Measurements from ENCODE around the gene TNNT1. TPM values are rescaled to one million over a fixed set of nuclear protein-coding genes. Genes with fewer than 3 reads are reported as not detected.

Gene TNNT1
- total RNA-seq, 2 donors from 2014 or later, result 13.7 to 25.6 TPM

Small RNA genes within 50 kb of the gene (microRNA-seq; reads per million reads assigned to microRNA genes)
- 0 reads per million in 2 donors for gene MIR7975

Other genes with a start within 250 kb of the TNNT1 start
- not detected for gene NCR1, start 243.1 kb downstream of the TNNT1 start, total RNA-seq
- not detected for gene NLRP7, start 201.7 kb downstream of the TNNT1 start, total RNA-seq
- gene NLRP2, start 182.8 kb downstream of the TNNT1 start, total RNA-seq, result under 1 TPM in 1 of 2 donors, not detected in 1; 0.88 TPM
- gene GP6, start 110.9 kb downstream of the TNNT1 start, total RNA-seq, result under 1 TPM; 0.13 to 0.24 TPM
- gene RDH13, start 86.1 kb downstream of the TNNT1 start, total RNA-seq, result 10 to 100 TPM; 33.9 to 41.1 TPM
- 1 to 10 TPM; 2.2 to 3.7 TPM for gene EPS8L1, start 73.3 kb downstream of the TNNT1 start, total RNA-seq
- gene PPP1R12C, start 31.6 kb downstream of the TNNT1 start, total RNA-seq, result 100 to 1,000 TPM; 117 to 193 TPM
- 1,000 to 10,000 TPM; 1,897 to 2,132 TPM for gene TNNI3, start 8.5 kb upstream of the TNNT1 start, total RNA-seq
- gene DNAAF3, start 17.4 kb upstream of the TNNT1 start, total RNA-seq, result 1 to 10 TPM in 1 of 2 donors, under 1 TPM in 1; 0.41 to 1.1 TPM
- gene SYT5, start 31.1 kb upstream of the TNNT1 start, total RNA-seq, result not detected
- gene PTPRH, start 60.3 kb upstream of the TNNT1 start, total RNA-seq, result 1 to 10 TPM in 1 of 2 donors, under 1 TPM in 1; 0.74 to 1.5 TPM
- gene TMEM86B, start 79.6 kb upstream of the TNNT1 start, total RNA-seq, result 1 to 10 TPM; 1.2 to 1.4 TPM
- gene PPP6R1, start 109.8 kb upstream of the TNNT1 start, total RNA-seq, result 10 to 100 TPM; 37.8 to 42.4 TPM
- 10 to 100 TPM; 26.4 to 35.8 TPM for gene HSPBP1, start 130.9 kb upstream of the TNNT1 start, total RNA-seq
- 10 to 100 TPM in 1 of 2 donors, 1 to 10 TPM in 1; 9.1 to 19.5 TPM for gene BRSK1, start 134.8 kb upstream of the TNNT1 start, total RNA-seq
- 1 to 10 TPM; 3.1 to 3.6 TPM for gene TMEM150B, start 176.1 kb upstream of the TNNT1 start, total RNA-seq
- 1 to 10 TPM; 6.7 to 6.9 TPM for gene KMT5C, start 190.7 kb upstream of the TNNT1 start, total RNA-seq
- gene COX6B2, start 205.5 kb upstream of the TNNT1 start, total RNA-seq, result not detected
- not detected for gene GARIN5B, start 214.1 kb upstream of the TNNT1 start, total RNA-seq
- not detected for gene IL11, start 221.3 kb upstream of the TNNT1 start, total RNA-seq
- gene TMEM190, start 227.6 kb upstream of the TNNT1 start, total RNA-seq, result not detected
- gene TMEM238, start 235.1 kb upstream of the TNNT1 start, total RNA-seq, result under 1 TPM; 0.84 to 0.97 TPM
- gene RPL28, start 236.7 kb upstream of the TNNT1 start, total RNA-seq, result 100 to 1,000 TPM; 789 to 866 TPM